ENCODE measurements around the gene INKA1. TPM values are rescaled to one million over a fixed set of nuclear protein-coding genes. Genes with fewer than 3 reads are reported as not detected.

INKA1 gene
- total and polyA plus RNA-seq, 8 donors = 1.8 to 15.0 (median 3.9) TPM; not detected in 2

GRCh38 chr3:49788056-49788455 lies 15.0 kb upstream of the INKA1 start:
- Histone ChIP-seq H3K27me3 (no peaks in the 10 kb centered on the region), H3K4me3 (no peak overlapping the region), H3K27ac (no peak overlapping the region), H3K36me3 (peaks cover 0 to 18% (median 13%) of the 10 kb centered on the region in 4 donors), H3K9me3 (no peaks in the 10 kb centered on the region), H3K4me1 (peaks cover 24 to 35% (median 34%) of the 10 kb centered on the region in 4 donors)
- 86 to 97% (median 95%) methylated on average over 2 of the region's 2 CpGs for WGBS, 5 donors
- TF ChIP-seq POLR2AphosphoS5 (IDR thresholded peaks at IDR 0.05) (no peak), EP300 (IDR thresholded peaks at IDR 0.05) (no peak), POLR2A (IDR thresholded peaks at IDR 0.05) (no peak), CTCF (IDR thresholded peaks at IDR 0.05) (no peak)
- intact Hi-C loops (cut with DNase I; ENCODE audit: low total_unique reads) = no loop called here
- DNase-seq = no peak

GRCh38 chr3:49790626-49791411 lies 12.2 kb upstream of the INKA1 start:
- DNase-seq = no peak
- Histone ChIP-seq H3K36me3 (no peaks in the 10 kb centered on the region), H3K9me3 (no peaks in the 10 kb centered on the region), H3K4me1 (peaks cover 7 to 10% (median 9%) of the 10 kb centered on the region in 4 donors), H3K27ac (no peak overlapping the region), H3K27me3 (no peaks in the 10 kb centered on the region), H3K4me3 (no peak overlapping the region)
- intact Hi-C loops (cut with DNase I; ENCODE audit: low total_unique reads) = no loop called here
- 58 to 73% (median 69%) methylated on average over 9 of the region's 9 CpGs for WGBS, 5 donors
- TF ChIP-seq EP300 (IDR thresholded peaks at IDR 0.05) = no peak
- no peak for TF ChIP-seq POLR2AphosphoS5 (IDR thresholded peaks at IDR 0.05)
- TF ChIP-seq CTCF (IDR thresholded peaks at IDR 0.05) = no peak
- TF ChIP-seq POLR2A (IDR thresholded peaks at IDR 0.05) = no peak

DNA sequence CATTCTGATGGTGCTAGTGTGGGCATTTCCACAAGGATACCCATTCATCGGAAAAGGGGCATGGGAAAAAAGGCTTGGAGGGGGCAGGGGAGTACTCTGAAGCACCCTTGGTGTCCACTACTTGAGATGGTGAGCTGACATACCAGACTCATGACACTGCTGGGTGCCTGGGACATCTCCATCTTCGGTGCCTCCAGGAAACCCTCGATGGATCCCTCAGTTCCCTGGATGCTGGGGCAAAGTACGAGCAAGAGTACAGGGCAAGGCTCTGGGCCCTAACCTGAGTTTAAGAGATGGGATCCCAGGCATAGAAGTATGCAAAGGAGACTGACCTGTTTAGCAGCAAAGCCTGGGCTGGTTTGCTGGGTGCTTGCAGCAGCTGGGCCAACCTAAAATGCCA lies 11.5 kb upstream of the INKA1 start:
- Histone ChIP-seq H3K9me3 (no peaks in the 10 kb centered on the region), H3K27me3 (no peaks in the 10 kb centered on the region), H3K27ac (no peak overlapping the region), H3K4me1 (peaks cover 7 to 10% (median 8%) of the 10 kb centered on the region in 4 donors), H3K36me3 (no peaks in the 10 kb centered on the region), H3K4me3 (no peak overlapping the region)
- 87 to 97% (median 92%) methylated on average over 4 of the region's 4 CpGs for WGBS, 5 donors
- no peak for DNase-seq
- intact Hi-C loops (cut with DNase I; ENCODE audit: low total_unique reads) = no loop called here
- no peak for TF ChIP-seq POLR2AphosphoS5 (IDR thresholded peaks at IDR 0.05)
- no peak for TF ChIP-seq POLR2A (IDR thresholded peaks at IDR 0.05)
- no peak for TF ChIP-seq CTCF (IDR thresholded peaks at IDR 0.05)
- TF ChIP-seq EP300 (IDR thresholded peaks at IDR 0.05) = no peak

DNA sequence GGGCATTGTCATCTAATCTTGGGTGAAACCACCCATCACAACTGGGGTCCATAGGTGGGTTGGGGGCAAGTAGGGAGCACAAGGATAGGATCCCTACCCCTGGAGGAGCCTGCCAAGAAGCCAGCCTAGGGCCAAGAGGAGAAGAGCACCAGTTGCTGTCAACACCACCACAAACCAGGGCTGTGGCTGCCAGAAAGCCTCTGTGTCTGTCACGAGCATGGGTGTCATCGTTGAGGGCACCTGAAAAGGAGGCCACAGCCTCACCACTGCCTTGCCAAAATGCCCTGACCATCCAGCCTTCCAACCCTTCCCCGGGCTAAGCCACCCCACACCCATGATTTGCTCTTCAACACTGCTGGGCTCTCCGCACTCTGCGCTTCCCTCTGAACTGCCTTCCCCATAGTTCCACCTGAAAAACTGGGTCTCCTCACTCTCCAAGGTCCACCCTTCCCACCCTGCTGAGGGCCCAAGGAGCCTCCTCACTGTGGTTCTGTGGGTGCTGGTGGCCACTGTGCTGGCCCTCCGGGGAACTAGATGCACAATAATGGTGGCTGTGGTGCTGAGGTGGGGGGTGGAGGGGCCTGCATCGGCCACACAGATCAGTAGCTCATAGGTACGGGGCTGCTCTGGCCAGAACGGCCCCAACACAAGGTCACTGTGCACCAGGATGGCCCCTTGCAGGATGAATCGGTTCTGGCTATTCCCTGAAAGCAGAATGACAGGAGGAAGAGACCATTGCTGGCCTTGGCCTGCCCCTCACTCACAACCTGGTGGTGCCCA lies 10.5 kb upstream of the INKA1 start:
- TF ChIP-seq POLR2AphosphoS5 (IDR thresholded peaks at IDR 0.05) (no peak), CTCF (IDR thresholded peaks at IDR 0.05) (no peak), POLR2A (IDR thresholded peaks at IDR 0.05) (no peak), EP300 (IDR thresholded peaks at IDR 0.05) (no peak)
- DNase-seq = no peak
- peaks cover 0 to under 1% (median 0%) of the 10 kb centered on the region in 4 donors for H3K4me1 ChIP-seq
- H3K27ac ChIP-seq = no peak overlapping the region
- H3K4me3 ChIP-seq = no peak overlapping the region
- no peaks in the 10 kb centered on the region for H3K27me3 ChIP-seq
- H3K36me3 ChIP-seq = no peaks in the 10 kb centered on the region
- intact Hi-C loops (cut with DNase I; ENCODE audit: low total_unique reads) = no loop called here
- no peaks in the 10 kb centered on the region for H3K9me3 ChIP-seq
- WGBS, 5 donors = 86 to 92% (median 90%) methylated on average over 10 of the region's 10 CpGs

All from stomach (tissue), 9 donors.